HG02943 (cell line): Measurements from ENCODE around the gene ASCC1.
"Not testable (repeated sequence)": the region's sequence is repeated elsewhere in the genome, so short reads cannot be mapped to it uniquely, and the experiment has no call there.

ENCODE experiments used
- ATAC-seq: cut with Tn5 transposase; IDR thresholded peaks from one replicate; pipeline ENCODE4 v1.9.1; 2021; ENCODE audit warnings: mild to moderate bottlenecking, low read depth, moderate library complexity; ENCODE audit not compliant: unreplicated experiment

ASCC1 gene

GRCh38 chr10:72133517-72133916, 82.6 kb downstream of the ASCC1 start:
- ATAC-seq = peak; percentile 69

DNA sequence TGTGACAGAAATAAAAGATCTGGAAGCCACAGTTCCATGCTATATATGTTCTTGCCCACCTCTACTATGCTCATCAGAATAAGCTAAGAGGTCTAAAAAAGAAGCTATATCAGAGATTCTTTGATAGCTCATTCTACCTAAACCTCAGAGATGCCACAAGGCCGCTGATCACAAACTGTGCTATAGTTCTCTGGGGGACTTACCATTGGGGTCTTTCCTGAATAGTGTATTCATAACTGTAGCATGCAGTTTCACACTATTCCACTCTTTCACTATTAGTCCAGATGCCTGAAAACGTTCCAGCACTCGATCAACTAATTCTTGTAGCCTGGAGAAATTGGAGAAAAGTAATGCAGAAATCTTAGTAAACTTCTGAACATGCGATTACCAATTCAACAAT, 83.2 kb downstream of the ASCC1 start:
- ATAC-seq = no peak

GRCh38 chr10:72127571-72127970, 88.5 kb downstream of the ASCC1 start:
- ATAC-seq = no peak

GRCh38 chr10:72126872-72127232, 89.2 kb downstream of the ASCC1 start:
- ATAC-seq = no peak

- ATAC-seq = no peak
Measured at GRCh38 chr10:72126184-72126871, 89.7 kb downstream of the ASCC1 start.

DNA sequence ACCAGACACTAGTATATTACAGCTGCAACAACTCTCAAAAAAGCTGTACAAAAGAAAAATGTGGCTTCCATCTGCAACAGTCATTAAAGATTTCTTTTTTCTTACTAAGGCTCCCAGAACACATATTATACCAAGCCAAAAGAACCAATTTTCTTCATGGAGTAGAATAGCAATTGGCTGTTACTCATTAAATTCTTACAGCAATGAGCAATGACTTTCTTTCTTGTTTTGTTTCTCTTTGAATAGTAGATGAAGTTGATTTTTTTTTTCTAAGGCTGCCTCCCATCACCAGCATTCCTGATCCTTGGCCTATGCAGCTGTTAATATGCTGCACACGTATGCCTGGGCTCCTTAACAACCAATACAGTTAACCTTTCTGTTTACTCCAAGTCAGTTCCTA, 91.1 kb downstream of the ASCC1 start:
- ATAC-seq = no peak

- no peak for ATAC-seq
Measured at GRCh38 chr10:72124381-72124780, 91.7 kb downstream of the ASCC1 start.

DNA sequence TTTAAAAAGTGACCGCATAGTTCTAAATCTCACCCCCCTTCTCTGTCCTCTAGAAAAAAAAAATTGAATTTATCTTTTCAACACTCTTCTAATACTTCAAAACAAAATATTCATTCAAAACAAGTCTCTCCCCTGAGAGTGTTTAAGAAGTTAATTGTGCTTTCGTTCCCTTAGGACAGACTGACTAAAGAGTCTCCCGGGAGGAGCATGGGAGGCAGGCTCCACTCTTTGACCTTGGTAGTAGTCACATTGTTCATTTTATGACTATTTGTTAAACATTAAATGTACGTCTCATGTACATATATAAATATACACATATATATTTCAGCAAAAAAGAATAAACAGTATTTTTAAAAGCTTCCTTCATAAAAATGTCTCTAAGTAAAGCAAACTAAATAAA, 92.5 kb downstream of the ASCC1 start:
- ATAC-seq = no peak

- no peak for ATAC-seq
Measured at GRCh38 chr10:72122221-72122620, 93.9 kb downstream of the ASCC1 start.

GRCh38 chr10:72121389-72121788, 94.7 kb downstream of the ASCC1 start:
- no peak for ATAC-seq

- no peak for ATAC-seq
Measured at GRCh38 chr10:72116372-72116771, 99.7 kb downstream of the ASCC1 start.

- ATAC-seq = no peak
Measured at GRCh38 chr10:72114706-72115450, 101.2 kb downstream of the ASCC1 start.

DNA sequence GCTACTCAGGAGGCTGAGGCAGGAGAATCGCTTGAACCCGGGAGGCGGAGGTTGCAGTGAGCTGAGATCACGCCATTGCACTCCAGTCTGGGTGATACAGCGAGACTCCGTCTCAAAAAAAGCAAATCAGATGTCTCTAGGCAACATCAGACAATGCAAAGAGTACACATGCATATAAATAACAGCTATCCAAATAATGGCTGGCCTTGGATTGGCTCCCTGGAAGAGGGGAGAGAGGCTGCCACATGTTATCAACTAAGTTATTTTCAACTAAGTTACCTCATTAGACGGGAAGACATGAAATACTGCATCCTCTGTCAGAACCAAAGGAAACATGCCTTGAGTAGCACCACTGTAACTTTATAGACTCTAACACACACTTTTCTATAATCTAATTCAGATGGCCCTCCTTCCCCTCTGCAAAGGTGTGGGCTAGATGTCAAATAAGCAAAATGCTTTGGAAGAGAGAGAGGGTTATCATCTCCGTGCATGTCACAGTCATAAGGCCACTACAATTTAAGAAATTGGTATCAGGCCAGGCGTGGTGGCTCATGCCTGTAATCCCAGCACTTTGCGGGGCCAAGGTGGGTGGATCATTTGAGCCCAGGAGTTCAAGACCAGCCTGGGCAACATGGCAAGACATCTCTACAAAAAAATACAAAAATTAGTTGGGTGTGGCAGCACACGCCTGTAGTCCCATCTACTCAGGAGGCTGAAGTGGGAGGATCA, 105.2 kb downstream of the ASCC1 start:
- no peak for ATAC-seq

DNA sequence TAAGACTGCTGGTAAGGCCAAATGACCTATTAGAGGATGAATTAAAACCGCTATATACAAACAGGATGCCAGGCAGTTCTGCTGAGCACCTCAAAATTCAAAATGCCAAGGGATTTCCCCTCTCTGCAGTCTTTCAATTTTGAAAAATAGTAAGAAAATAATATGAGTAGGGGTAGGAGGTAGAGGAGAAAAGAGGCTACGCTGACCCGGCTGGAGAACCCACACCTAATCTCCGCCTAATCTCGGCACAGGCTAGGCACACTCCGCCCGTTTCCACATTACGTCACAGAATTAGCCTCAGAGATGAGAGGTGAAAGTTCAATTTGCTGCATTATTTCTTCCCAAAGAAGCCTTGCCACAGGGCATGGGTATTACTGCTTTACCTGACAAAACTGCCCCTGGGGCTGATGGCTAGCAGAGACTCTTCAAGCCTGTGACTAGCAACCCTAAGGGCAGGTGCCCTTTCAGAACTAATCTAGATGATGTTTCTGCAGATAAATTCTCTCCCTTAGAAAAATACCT, 106.4 kb downstream of the ASCC1 start:
- ATAC-seq = no peak

- ATAC-seq = no peak
Measured at GRCh38 chr10:72108830-72109635, 107.0 kb downstream of the ASCC1 start.

DNA sequence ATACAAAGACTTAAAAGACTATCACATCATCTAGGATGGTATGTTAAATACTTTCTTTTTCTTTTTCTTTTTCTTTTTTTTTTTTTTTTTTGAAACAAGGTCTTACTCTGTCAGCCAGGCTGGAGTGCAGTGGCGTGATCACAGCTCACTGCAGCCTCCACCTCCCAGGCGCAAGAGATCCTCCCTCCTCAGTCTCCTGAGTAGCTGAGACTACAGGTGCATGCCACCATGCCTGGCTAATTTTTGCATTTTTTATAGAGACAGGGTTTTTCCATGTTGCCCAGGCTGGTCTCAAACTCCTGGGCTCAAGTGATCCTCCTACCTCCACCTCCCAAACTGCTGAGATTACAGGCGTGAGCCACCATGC, 108.1 kb downstream of the ASCC1 start:
- ATAC-seq = not testable (repeated sequence)

GRCh38 chr10:72107325-72108003, 108.6 kb downstream of the ASCC1 start:
- no peak for ATAC-seq

GRCh38 chr10:72106896-72107295, 109.2 kb downstream of the ASCC1 start:
- ATAC-seq = no peak

DNA sequence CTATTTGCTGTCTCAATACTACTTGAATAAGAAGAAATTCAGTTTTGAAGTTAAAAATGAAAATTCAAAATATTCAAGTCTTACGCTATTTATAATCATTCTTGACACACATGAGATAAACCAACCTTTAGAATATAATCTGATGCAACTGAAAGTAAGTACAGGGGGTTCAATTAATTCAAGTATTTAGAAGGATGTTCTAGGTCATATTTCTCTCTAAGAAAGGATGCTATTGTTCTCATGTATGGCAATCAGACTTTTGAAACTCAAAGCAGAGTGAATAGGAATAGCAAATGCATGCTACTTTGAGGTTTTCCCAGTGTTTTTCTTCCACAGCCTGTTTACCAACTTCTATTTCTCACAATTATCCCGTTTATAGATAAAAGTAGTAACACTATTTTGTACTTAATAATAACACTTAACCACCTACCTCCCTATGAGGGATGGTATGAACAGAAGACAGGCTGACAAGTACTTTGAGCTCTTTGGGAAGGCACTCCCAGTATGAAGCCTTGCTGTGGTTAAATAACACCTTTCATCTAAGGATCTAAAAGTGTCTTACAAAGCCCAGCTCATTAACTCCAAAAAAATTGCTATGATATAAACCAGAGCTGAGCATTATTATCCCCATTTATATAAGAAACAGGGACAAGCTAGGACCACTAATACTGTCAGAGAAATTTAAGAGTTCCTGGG, 109.8 kb downstream of the ASCC1 start:
- ATAC-seq = no peak
